Fibroblast of upper back skin (primary cell): ENCODE results near the gene DRD2.
"Not testable (repeated sequence)": the region's sequence is repeated elsewhere in the genome, so short reads cannot be mapped to it uniquely, and the experiment has no call there.

Experiments
- DNase-seq: peaks from one replicate; pipeline ENCODE4 v3.0.0-alpha.2; 2013

Gene DRD2

DNA sequence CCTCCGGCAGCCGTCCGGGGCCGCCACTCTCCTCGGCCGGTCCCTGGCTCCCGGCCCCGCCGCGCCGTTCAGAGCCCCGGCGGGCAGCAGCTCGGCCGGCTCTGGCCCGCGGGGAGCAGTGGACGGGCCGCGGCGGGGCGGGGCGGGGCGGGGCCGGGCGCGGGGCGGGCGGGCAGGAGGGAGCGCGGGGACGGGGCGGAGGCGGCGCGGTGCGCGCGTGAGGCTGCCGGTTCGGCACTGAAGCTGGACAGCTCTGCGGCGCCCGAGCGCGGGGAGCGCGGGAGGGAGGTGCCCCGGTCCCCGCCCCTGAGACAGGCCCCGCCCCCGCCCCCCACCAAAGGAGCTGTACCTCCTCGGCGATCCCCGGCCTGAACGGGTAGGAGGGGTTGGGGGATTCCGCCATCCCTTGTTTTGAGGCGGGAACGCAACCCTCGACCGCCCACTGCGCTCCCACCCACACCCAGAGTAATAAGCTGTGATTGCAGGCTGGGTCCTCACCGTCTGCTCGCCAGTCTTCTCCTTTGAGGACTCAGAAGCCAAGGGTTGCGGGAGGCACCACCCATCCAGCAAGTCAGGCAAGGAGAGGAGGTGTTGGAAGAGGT, at the start of gene DRD2:
DRD2 (minus strand) TSS at position 239 of the 602 bp plus-strand sequence. CDS start 50,747 bp downstream, outside the sequence.
- DNase-seq, result no peak

DNA sequence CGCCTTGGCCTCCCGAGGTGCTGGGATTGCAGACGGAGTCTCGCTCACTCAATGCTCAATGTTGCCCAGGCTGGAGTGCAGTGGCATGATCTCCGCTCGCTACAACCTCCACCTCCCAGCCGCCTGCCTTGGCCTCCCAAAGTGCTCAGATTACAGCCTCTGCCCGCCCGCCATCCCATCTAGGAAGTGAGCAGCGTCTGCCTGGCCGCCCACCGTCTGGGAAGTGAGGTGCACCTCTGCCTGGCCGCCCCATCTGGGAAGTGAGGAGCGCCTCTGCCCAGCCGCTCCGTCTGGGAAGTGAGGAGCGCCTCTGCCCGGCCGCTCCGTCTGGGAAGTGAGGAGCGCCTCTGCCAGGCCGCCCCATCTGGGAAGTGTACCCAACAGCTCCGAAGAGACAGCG, 48.7 kb upstream of the DRD2 start:
- DNase-seq, result not testable (repeated sequence)

DNA sequence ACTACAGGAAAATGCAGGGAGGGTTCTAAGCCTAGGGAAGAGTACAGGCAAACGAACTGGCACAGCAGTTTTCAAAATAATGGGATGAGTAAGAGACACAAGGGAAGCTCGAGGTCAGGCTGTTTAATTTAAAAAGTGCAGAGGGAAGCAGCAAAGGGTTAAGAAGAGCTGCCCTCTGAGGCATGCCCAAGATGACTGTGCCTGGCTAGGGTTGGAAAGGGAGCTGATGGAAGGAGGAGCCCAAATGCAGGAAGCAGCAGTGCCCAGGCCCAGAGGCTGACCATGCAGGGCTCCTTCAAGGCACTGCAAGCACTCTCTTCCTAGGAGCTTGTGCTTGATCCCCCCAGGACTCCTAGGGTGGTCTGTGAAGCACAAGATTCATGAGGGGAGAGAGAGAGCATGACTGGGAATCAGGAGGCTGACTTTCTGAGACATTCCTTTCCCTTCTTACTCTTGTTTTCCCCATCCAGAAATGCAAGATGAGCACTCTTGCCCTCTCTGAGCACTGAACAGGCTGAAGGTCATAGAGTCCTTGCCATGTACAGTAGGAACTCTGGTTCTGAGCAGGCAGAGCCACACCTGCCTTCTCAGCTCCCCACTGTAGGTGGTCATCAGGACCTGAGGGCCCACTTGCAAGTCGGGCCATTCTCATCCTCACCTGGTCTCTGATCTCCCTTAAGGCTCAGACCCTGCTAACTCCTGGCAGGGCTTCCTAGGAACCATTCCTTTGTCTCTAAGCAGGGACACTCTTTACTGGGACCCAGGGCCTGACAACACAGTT, 46.7 kb upstream of the DRD2 start:
- no peak for DNase-seq

GRCh38 chr11:113519989-113520613, 44.9 kb upstream of the DRD2 start:
- no peak for DNase-seq

GRCh38 chr11:113518716-113519495, 43.7 kb upstream of the DRD2 start:
- no peak for DNase-seq

GRCh38 chr11:113517361-113517760, 42.2 kb upstream of the DRD2 start:
- DNase-seq, result no peak

DNA sequence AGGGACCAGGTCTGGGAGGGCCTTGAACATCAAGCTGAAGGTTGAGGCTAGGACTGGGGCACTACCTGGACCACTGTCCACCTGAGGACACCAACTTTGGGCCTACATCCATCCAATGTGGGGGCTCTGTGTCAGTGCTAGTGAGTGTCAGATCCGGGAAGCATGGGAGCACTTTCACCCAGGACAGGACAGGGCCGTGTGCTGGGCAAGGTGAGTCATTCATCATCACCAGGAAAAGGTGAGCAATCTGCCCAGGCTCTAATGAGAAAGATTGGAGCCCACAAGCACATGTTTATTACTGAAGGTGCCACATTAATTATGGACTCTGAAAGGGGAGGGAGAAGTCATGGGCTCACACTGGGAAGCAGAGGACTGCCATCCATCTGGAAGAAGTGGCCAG, 39.7 kb upstream of the DRD2 start:
- no peak for DNase-seq

GRCh38 chr11:113507341-113507740, 32.1 kb upstream of the DRD2 start:
- DNase-seq, result no peak

GRCh38 chr11:113506893-113507292, 31.7 kb upstream of the DRD2 start:
- no peak for DNase-seq

GRCh38 chr11:113506461-113506860, 31.3 kb upstream of the DRD2 start:
- DNase-seq, result no peak

DNA sequence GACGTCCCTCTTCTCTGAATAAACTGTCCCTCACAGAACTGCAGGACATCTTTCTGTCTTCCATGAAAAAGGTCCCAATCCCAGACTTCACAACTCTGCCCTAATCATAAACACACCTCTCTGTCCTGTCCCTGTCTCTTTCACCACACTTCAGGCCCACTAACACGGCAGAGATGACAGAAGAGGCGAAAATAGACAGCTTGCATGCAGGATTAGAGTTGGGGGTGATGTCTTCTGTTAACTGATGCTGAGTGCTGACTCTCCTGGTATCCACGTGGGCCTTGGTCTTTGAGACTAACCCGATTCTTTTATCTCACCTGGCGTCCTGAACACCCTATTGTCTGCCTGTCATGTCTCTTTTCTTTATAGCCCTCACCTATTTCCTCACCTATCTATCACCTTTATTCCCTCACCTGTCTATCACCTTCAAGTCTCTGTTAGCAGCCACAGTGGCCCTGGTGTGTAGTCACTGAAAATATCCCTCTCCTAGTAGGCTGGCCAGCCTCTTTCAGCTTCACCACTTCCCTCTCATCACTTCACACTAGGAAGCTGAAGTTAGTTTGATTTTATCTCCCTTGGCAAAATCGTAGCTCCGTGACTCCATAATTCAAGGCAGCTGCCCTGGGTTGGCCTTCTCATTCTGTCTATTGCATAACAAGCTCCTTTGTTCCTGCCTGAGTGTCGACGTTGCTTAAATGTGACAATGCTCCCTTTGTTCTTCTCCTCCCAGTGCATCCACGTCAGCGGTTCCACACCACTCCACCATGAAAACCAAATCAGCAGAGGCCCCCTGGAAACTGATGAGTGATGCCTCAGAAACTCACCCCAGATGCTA, 30.6 kb upstream of the DRD2 start:
- peak; percentile 41 for DNase-seq

GRCh38 chr11:113505046-113505445, 29.8 kb upstream of the DRD2 start:
- DNase-seq, result no peak

DNA sequence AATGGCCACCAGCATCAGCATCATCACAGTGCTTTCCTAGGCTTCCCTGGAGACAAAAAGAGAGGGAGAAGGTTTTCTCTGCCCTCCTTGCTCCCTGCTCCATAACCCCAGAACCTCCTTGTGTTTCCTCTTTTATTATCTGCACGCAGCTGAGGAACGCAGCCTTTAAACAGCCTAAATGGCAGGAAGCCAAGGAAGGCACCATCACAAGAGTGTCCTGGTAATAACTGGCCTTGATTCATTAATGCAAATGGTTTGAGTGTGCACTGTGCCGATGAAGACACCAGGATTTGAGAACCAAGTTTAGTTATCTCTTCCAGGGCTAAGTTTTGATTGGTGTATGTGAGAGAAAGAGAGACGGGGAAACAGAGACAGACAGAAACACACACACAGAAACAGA, 29.4 kb upstream of the DRD2 start:
- no peak for DNase-seq

GRCh38 chr11:113504071-113504470, 28.9 kb upstream of the DRD2 start:
- no peak for DNase-seq

DNA sequence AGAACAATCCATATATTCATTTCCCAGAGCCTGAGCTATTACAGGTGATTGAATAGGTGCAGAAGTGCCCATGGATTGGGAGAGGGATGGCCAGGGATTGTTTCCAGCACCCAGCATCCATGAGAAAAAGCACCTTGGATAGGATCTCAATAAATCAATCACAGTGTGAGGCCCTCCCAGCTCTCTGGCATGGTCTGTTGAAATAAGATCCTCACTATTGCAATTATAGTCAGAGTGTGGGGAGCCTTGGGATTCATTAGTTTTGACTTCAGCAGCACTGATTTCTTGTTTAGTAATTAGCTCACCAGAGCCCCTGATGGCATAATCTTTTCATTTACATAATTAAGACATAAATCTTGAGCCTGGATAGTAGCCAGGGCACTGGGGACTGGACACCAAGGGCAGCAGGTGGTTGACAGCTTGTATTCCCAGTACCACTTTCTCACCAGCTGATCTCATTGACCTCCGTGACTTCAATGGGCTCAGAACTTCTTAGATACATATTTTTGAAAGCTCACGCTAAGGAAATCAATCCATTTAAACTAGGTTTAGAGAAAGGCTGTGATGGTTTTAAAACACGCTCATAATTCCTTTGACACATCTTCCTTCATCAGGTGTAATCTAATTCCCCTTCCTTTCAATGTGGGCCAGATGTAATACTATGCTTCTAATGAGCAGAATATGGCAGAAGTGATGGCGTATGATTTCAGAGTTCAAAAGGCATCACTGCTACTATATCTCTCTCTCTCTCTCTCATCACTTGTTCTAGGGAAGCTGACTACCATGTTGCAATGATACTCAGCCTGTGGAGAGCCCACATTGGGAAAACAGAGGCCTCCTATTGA, 22.1 kb upstream of the DRD2 start:
- DNase-seq, result no peak

- DNase-seq, result no peak
These were observed 20.9 kb upstream of the DRD2 start for GRCh38 chr11:113496026-113496651.

GRCh38 chr11:113494021-113494420, 18.8 kb upstream of the DRD2 start:
- no peak for DNase-seq

- DNase-seq, result no peak
These were observed 18.0 kb upstream of the DRD2 start for GRCh38 chr11:113493206-113493605.

DNA sequence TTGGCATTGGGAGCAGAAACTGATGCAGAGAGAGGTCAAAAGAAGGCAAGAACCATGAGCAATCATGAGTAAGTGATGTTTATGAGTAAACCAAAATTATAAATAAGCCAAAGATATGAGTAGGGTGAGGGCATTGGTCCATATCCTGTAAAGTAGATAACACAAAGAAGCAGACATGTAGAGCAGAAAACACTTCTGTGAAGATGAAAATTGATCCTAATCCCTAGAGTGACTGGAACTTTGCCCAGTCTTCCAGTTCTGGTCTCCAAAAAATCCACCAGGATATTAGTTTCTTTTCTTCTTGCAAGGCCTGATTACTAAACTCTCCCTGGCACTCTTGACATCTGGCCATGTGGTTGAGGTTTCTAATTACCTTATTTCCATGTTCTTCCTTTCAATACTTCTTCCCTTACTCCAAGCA, 13.7 kb upstream of the DRD2 start:
- no peak for DNase-seq

- no peak for DNase-seq
These were observed 12.4 kb upstream of the DRD2 start for GRCh38 chr11:113487622-113488021.

GRCh38 chr11:113484223-113484622, 9.0 kb upstream of the DRD2 start:
- DNase-seq, result no peak
